Upper lobe of right lung (tissue), 1 donor: ENCODE measurements around the gene KRT27. TPM values are rescaled to one million over a fixed set of nuclear protein-coding genes. Genes with fewer than 3 reads are reported as not detected.

ENCODE experiments used
- ATAC-seq: fragments of 200-7000 bp; cut with Tn5 transposase; one replicate; pipeline ENCODE4 v1.9.1; 2020; ENCODE audit warnings: mild to moderate bottlenecking, moderate library complexity
- DNase-seq: peaks from one replicate; pipeline ENCODE4 v3.0.0-alpha.2; 2020
- H3K27ac ChIP-seq: fragments of 200-600 bp; one replicate; pipeline ENCODE4 v1.8.0; 2022
- H3K27me3 ChIP-seq: fragments of 200-600 bp; one replicate; pipeline ENCODE4 v1.8.0; 2022; ENCODE audit warnings: mild to moderate bottlenecking
- H3K36me3 ChIP-seq: fragments of 200-600 bp; one replicate; pipeline ENCODE4 v1.8.0; 2022
- H3K4me1 ChIP-seq: fragments of 200-600 bp; one replicate; pipeline ENCODE4 v1.8.0; 2022
- H3K4me3 ChIP-seq: fragments of 200-600 bp; one replicate; pipeline ENCODE4 v1.8.0; 2022; ENCODE audit warnings: mild to moderate bottlenecking
- H3K9me3 ChIP-seq: fragments of 200-600 bp; one replicate; pipeline ENCODE4 v1.8.0; 2022
- intact Hi-C: fragments of 100-400 bp; cut with DNase I; formaldehyde crosslinking; loops from one replicate; pipeline ENCODE4 v1.11.0; 2022
- long read RNA-seq: library from polyadenylated mRNA; unstranded; transcript quantifications from one replicate; pipeline ENCODE4 v2.0.0, GENCODE V29; 2021
- total RNA-seq: library from RNA; stranded (reverse); fragmentation: NEBNext Ultra II Directional; extraction: Animal tissue kit (Norgen Biotek cat#: 25700); gene quantifications from one replicate; pipeline ENCODE4 v1.2.1, GENCODE V29; 2021
- TF ChIP-seq, protein P1 (sequence below): fragments of 200-600 bp; IDR thresholded peaks from one replicate; pipeline ENCODE4 v1.8.0; 2022; ENCODE audit warnings: antibody characterized with exemption
- donor health status: DM: no; HTN: yes; CAD: no; lungs with severe emphysema.

The KRT27 gene, protein sequence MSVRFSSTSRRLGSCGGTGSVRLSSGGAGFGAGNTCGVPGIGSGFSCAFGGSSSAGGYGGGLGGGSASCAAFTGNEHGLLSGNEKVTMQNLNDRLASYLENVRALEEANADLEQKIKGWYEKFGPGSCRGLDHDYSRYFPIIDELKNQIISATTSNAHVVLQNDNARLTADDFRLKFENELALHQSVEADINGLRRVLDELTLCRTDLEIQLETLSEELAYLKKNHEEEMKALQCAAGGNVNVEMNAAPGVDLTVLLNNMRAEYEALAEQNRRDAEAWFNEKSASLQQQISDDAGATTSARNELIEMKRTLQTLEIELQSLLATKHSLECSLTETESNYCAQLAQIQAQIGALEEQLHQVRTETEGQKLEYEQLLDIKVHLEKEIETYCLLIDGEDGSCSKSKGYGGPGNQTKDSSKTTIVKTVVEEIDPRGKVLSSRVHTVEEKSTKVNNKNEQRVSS
- 0.55 TPM for total RNA-seq
- long read RNA-seq: 0 reads

GRCh38 chr17:40782450-40782849 lies at the start of gene KRT27:
Gene KRT27 (minus strand): TSS chr17:40782550. CDS start chr17:40782493, 57 bp downstream.
- intact Hi-C loops: loop anchor here (5.0 kb wide), 1 partner anchor 150 kb away; no protein-coding TSS in a partner anchor
- no peaks in the 10 kb centered on the region for H3K36me3 ChIP-seq
- H3K27me3 ChIP-seq: peaks cover 11% of the 10 kb centered on the region
- ATAC-seq (no peak), DNase-seq (no peak)
- no peak within 1 kb of the TSS for H3K4me3 ChIP-seq
- TF ChIP-seq, protein P1, sequence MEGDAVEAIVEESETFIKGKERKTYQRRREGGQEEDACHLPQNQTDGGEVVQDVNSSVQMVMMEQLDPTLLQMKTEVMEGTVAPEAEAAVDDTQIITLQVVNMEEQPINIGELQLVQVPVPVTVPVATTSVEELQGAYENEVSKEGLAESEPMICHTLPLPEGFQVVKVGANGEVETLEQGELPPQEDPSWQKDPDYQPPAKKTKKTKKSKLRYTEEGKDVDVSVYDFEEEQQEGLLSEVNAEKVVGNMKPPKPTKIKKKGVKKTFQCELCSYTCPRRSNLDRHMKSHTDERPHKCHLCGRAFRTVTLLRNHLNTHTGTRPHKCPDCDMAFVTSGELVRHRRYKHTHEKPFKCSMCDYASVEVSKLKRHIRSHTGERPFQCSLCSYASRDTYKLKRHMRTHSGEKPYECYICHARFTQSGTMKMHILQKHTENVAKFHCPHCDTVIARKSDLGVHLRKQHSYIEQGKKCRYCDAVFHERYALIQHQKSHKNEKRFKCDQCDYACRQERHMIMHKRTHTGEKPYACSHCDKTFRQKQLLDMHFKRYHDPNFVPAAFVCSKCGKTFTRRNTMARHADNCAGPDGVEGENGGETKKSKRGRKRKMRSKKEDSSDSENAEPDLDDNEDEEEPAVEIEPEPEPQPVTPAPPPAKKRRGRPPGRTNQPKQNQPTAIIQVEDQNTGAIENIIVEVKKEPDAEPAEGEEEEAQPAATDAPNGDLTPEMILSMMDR: no peak
- no peaks in the 10 kb centered on the region for H3K4me1 ChIP-seq
- H3K27ac ChIP-seq: no peak within 1 kb of the TSS
- no peaks in the 10 kb centered on the region for H3K9me3 ChIP-seq

DNA sequence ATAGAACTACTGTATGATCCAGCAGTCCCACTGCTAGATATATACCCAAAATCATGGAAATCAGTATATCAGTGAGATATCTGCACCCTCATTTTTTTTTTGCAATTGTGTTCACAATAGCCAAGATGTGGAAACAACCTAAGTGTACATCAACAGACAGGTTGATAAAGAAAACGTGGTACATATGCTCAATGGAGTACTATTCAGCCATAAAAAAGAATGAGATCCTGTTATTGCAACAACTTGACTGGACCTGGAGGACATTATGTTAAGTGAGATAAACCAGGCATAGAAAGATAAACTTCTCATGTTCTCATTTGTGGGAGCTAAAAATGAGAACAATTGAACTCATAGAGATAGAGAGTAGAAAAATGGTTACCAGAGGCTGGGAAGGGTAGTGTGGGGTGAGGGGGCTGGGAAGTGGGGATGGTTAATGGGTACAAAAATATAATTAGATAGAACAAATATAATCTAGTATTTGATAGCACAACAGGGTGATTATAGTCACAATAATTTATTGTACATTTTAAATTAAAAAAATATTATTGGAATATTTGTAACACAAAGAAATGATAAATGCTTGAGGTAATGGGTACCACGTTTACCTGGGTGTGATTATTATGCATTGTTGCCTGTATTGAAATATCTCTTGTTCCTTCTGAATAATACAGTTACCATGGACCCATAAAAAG lies 47.9 kb upstream of the KRT27 start:
- ATAC-seq (no peak), DNase-seq (no peak)
- intact Hi-C loops: no loop called here
- H3K36me3 ChIP-seq: no peaks in the 10 kb centered on the region
- no peaks in the 10 kb centered on the region for H3K27me3 ChIP-seq
- no peaks in the 10 kb centered on the region for H3K9me3 ChIP-seq
- no peak overlapping the region for H3K27ac ChIP-seq
- TF ChIP-seq, protein P1: no peak
- no peak overlapping the region for H3K4me3 ChIP-seq
- H3K4me1 ChIP-seq: no peaks in the 10 kb centered on the region

GRCh38 chr17:40828454-40829044 lies 46.2 kb upstream of the KRT27 start:
- TF ChIP-seq, protein P1: no peak
- H3K9me3 ChIP-seq: no peaks in the 10 kb centered on the region
- H3K27me3 ChIP-seq: no peaks in the 10 kb centered on the region
- H3K27ac ChIP-seq: no peak overlapping the region
- DNase-seq (no peak), ATAC-seq (no peak)
- no peaks in the 10 kb centered on the region for H3K36me3 ChIP-seq
- no peaks in the 10 kb centered on the region for H3K4me1 ChIP-seq
- no peak overlapping the region for H3K4me3 ChIP-seq
- intact Hi-C loops: no loop called here

DNA sequence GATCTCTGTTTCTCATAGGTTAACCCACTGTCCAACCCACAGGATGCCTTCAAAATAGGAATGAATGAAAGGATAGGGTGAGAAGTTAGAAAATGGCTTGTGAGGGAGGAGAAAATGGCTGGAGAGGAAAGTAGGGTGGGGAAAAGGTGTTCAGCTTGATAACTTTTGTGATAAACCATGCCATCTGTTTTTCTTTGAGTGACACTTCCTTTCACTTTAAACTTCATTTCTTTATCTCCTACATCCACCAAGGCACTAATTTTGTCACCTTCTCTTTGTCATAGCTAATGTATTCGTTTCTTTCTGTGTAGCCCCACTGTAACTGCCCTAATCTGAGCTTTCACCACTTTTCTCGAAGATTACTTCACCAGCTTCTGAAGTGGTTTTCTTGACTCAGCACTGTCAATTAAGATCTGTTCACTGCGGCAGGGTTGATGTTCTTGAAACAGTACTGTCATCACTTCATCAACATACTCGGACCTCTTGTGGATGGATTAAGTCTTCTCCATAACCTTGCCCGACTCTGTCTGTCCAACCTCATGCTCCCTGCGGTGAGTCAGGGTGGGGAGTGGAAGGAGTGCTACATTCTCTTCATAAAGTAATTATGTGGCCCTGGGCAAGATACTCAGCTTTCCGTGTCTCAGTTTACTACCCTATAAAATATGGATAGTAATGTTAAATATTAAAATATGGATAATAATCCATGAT lies 45.5 kb upstream of the KRT27 start:
- ATAC-seq: no peak

GRCh38 chr17:40825599-40825998 lies 43.2 kb upstream of the KRT27 start:
- intact Hi-C loops: no loop called here

More for the DNA sequence above, 45.5 kb upstream of the KRT27 start:
- H3K27me3 ChIP-seq: no peaks in the 10 kb centered on the region
- intact Hi-C loops: no loop called here
- TF ChIP-seq, protein P1: no peak
- no peak for DNase-seq
- H3K9me3 ChIP-seq: no peaks in the 10 kb centered on the region
- H3K4me3 ChIP-seq: no peak overlapping the region
- H3K27ac ChIP-seq: no peak overlapping the region
- no peaks in the 10 kb centered on the region for H3K4me1 ChIP-seq
- H3K36me3 ChIP-seq: no peaks in the 10 kb centered on the region

More at GRCh38 chr17:40825599-40825998, 43.2 kb upstream of the KRT27 start:
- DNase-seq (no peak), ATAC-seq (no peak)
- Histone ChIP-seq H3K9me3 (no peaks in the 10 kb centered on the region), H3K36me3 (no peaks in the 10 kb centered on the region), H3K4me3 (no peak overlapping the region), H3K27me3 (no peaks in the 10 kb centered on the region), H3K27ac (no peak overlapping the region), H3K4me1 (no peaks in the 10 kb centered on the region)
- TF ChIP-seq, protein P1: no peak
